Caco-2 (cell line): ENCODE results near the gene GOLPH3. TPM values are rescaled to one million over a fixed set of nuclear protein-coding genes. Genes with fewer than 3 reads are reported as not detected.
A peak's percentile ranks its signal among the peaks of the same experiment; 100 is the strongest.
"Not testable (repeated sequence)": the region's sequence is repeated elsewhere in the genome, so short reads cannot be mapped to it uniquely, and the experiment has no call there.

Experiments used
- BruUV-seq: library from RNA; stranded (reverse); fragments of 400-500 nt; replicated peaks from 2 replicates; lab custom pipeline; 2021; lab: Mats Ljungman, UMichigan
- CTCF ChIA-PET: fragments of 300-600 bp; sonication (Branson Sonifier 250); formaldehyde crosslinking; loops from one replicate; lab custom pipeline; 2022; ENCODE audit warnings: antibody characterized with exemption; lab: Charles Lee
- POLR2A ChIA-PET: fragments of 300-600 bp; sonication (Branson Sonifier 250); formaldehyde crosslinking; loops from one replicate; lab custom pipeline; 2022; ENCODE audit warnings: antibody characterized with exemption; lab: Charles Lee
- DNase-seq, 2 experiments: peaks; one replicate each; pipeline versions ENCODE4 v3.0.0 to v3.0.0-alpha.2; 2020 to 2022
- H3K27me3 ChIP-seq: replicated peaks from 2 replicates; pipeline ENCODE4 v1.6.0; 2011; ENCODE audit warnings: low read length; ENCODE audit not compliant: control insufficient read depth, insufficient read depth
- H3K36me3 ChIP-seq: 2 replicates; pipeline ENCODE4 v1.5.1; 2011; ENCODE audit warnings: low read length; ENCODE audit not compliant: control insufficient read depth, insufficient read depth
- H3K4me1 ChIP-seq: fragments of 250-450 bp; sonication (Bioruptor Pico); 2 replicates; pipeline ENCODE4 v1.5.1; 2020; ENCODE audit warnings: mild to moderate bottlenecking
- H3K4me3 ChIP-seq: 2 replicates; pipeline ENCODE4 v1.5.1; 2011; ENCODE audit warnings: low read depth, mild to moderate bottlenecking, control low read depth, low read length
- H3K9me3 ChIP-seq: fragments of 250-450 bp; sonication (Bioruptor Pico); 2 replicates; pipeline ENCODE4 v1.5.1; 2020; ENCODE audit warnings: mild to moderate bottlenecking, moderate library complexity
- H3K27ac Mint-ChIP-seq: one replicate; pipeline ENCODE4 v1.8.0; 2022; ENCODE audit warnings: mixed read lengths; ENCODE audit not compliant: unreplicated experiment
- H3K27me3 Mint-ChIP-seq: one replicate; pipeline ENCODE4 v1.8.0; 2022; ENCODE audit warnings: mixed read lengths; ENCODE audit not compliant: insufficient read depth, unreplicated experiment
- H3K36me3 Mint-ChIP-seq: one replicate; pipeline ENCODE4 v1.8.0; 2022; ENCODE audit warnings: mild to moderate bottlenecking, mixed read lengths; ENCODE audit not compliant: insufficient read depth, unreplicated experiment
- H3K4me1 Mint-ChIP-seq: one replicate; pipeline ENCODE4 v1.8.0; 2022; ENCODE audit warnings: low read depth, mixed read lengths; ENCODE audit not compliant: unreplicated experiment
- H3K4me3 Mint-ChIP-seq: one replicate; pipeline ENCODE4 v1.8.0; 2022; ENCODE audit warnings: mild to moderate bottlenecking, moderate library complexity, mixed read lengths; ENCODE audit not compliant: unreplicated experiment
- H3K9me3 Mint-ChIP-seq: one replicate; pipeline ENCODE4 v1.8.0; 2022; ENCODE audit warnings: mixed read lengths; ENCODE audit not compliant: unreplicated experiment
- CTCF ChIP-seq, 2 experiments: fragments of 200-600 bp in 1 of 2; IDR thresholded peaks; 1 replicate in 1 of 2; 2 replicates in 1 of 2; pipeline versions ENCODE4 v1.5.1 to v1.8.0; 2011 to 2022; ENCODE audit warnings: antibody characterized with exemption in 1 of 2, control low read depth in 1 of 2, inconsistent platforms in 1 of 2, low read depth in 1 of 2, low read length in 1 of 2, mild to moderate bottlenecking in 1 of 2, moderate library complexity in 1 of 2; ENCODE audit not compliant: insufficient read depth in 1 of 2, severe bottlenecking in 1 of 2, unreplicated experiment in 1 of 2
- intact Hi-C: fragments of 100-400 bp; cut with micrococcal nuclease; formaldehyde crosslinking; loops from one replicate; pipeline ENCODE4 v1.10.0; 2022; ENCODE audit not compliant: unreplicated experiment
- total RNA-seq: library from RNA; stranded (reverse); gene quantifications from 2 replicates; pipeline ENCODE4 v1.2.3, GENCODE V29; 2022

The GOLPH3 gene
- total RNA-seq, 1 experiment from 2014 or later = 122 TPM

GRCh38 chr5:32172923-32173266 lies 1.2 kb downstream of the GOLPH3 start:
- ChIA-PET CTCF (interaction anchor here (0.7 kb wide), 1 partner anchor 54 kb away, joined by 6 read pairs; no protein-coding TSS in a partner anchor), POLR2A (interaction anchor here (0.6 to 1.9 kb wide), 4 partner anchors 52 to 939 kb away, joined by 4 to 10 read pairs (median 7); no protein-coding TSS in a partner anchor)
- Histone ChIP-seq H3K9me3 (no peaks in the 10 kb centered on the region), H3K27me3 (no peaks in the 10 kb centered on the region), H3K4me3 (peak overlapping the region; percentile 98), H3K4me1 (0 out of 2 replicates have a peak, but pooled peaks cover 4% of the 10 kb centered on the region), H3K36me3 (no peaks in the 10 kb centered on the region; the same call in 1 of the 2 replicates)
- DNase-seq = no peak
- H3K4me1 Mint-ChIP-seq = peaks cover 7% of the 10 kb centered on the region
- no peaks in the 10 kb centered on the region for H3K27me3 Mint-ChIP-seq
- peak overlapping the region; percentile 98 for H3K27ac Mint-ChIP-seq
- TSS peak; percentile 39 for BruUV-seq
- H3K4me3 Mint-ChIP-seq = peak overlapping the region; percentile 90
- intact Hi-C loops = loop anchor here (5.0 kb wide), 1 partner anchor 154 kb away; no protein-coding TSS in a partner anchor
- H3K9me3 Mint-ChIP-seq = no peaks in the 10 kb centered on the region
- no peak for TF ChIP-seq CTCF (IDR thresholded peaks at IDR 0.05; ENCODE audit: insufficient read depth in 1 of 2, low read depth in 1 of 2, low read length in 1 of 2, severe bottlenecking in 1 of 2, unreplicated experiment in 1 of 2)
- peaks cover 66% of the 10 kb centered on the region for H3K36me3 Mint-ChIP-seq

- not testable (repeated sequence) for H3K4me1 Mint-ChIP-seq, BruUV-seq, H3K27me3 Mint-ChIP-seq, H3K36me3 ChIP-seq, H3K27me3 ChIP-seq, H3K4me1 ChIP-seq, H3K9me3 Mint-ChIP-seq, H3K9me3 ChIP-seq
- Mint-ChIP-seq H3K27ac (peak overlapping the region; percentile 98), H3K4me3 (peak overlapping the region; percentile 90), H3K36me3 (peaks cover 70% of the 10 kb centered on the region)
- CTCF ChIA-PET = interaction anchor here (0.7 kb wide), 2 partner anchors 53 to 98 kb away, joined by 3 to 6 read pairs; no protein-coding TSS in a partner anchor
- DNase-seq = peak in 1 of 2 experiments; percentile 25
- H3K4me3 ChIP-seq = peak overlapping the region; percentile 98
- POLR2A ChIA-PET = interaction anchor here (1.5 kb wide), 1 partner anchor 135 kb away, joined by 5 read pairs; no protein-coding TSS in a partner anchor
- intact Hi-C loops = loop anchor here (5.0 kb wide), 1 partner anchor 155 kb away; no protein-coding TSS in a partner anchor
These were observed 1.8 kb downstream of the GOLPH3 start for GRCh38 chr5:32172186-32172911.

- CTCF ChIA-PET = interaction anchor here (0.7 kb wide), 1 partner anchor 1792 kb away, joined by 4 read pairs; no protein-coding TSS in a partner anchor
- no peak overlapping the region for H3K4me3 ChIP-seq
- H3K27me3 Mint-ChIP-seq = no peaks in the 10 kb centered on the region
These were observed 3.6 kb downstream of the GOLPH3 start for GRCh38 chr5:32170303-32171151.

More at GRCh38 chr5:32170303-32171151, 3.6 kb downstream of the GOLPH3 start:
- Histone ChIP-seq H3K4me1 (peaks cover 13% of the 10 kb centered on the region), H3K36me3 (no peaks in the 10 kb centered on the region; the same call in 1 of the 2 replicates), H3K27me3 (no peaks in the 10 kb centered on the region), H3K9me3 (no peaks in the 10 kb centered on the region)
- TF ChIP-seq CTCF (IDR thresholded peaks at IDR 0.05; ENCODE audit: insufficient read depth in 1 of 2, low read depth in 1 of 2, low read length in 1 of 2, severe bottlenecking in 1 of 2, unreplicated experiment in 1 of 2) = no peak
- intact Hi-C loops = loop anchor here (5.0 kb wide), 1 partner anchor 157 kb away; no protein-coding TSS in a partner anchor
- BruUV-seq = no TSS peak
- peak overlapping the region; percentile 9 for H3K4me3 Mint-ChIP-seq
- H3K27ac Mint-ChIP-seq = no peak overlapping the region
- no peaks in the 10 kb centered on the region for H3K9me3 Mint-ChIP-seq
- no peaks in the 10 kb centered on the region for H3K4me1 Mint-ChIP-seq
- peaks cover 86% of the 10 kb centered on the region for H3K36me3 Mint-ChIP-seq
- DNase-seq = no peak
- POLR2A ChIA-PET = no interaction called here
